ENCODE data around the gene ADAMTS2.
"Not testable (repeated sequence)": the region's sequence is repeated elsewhere in the genome, so short reads cannot be mapped to it uniquely, and the experiment has no call there.

Gene ADAMTS2

GRCh38 chr5:179284751-179285631 lies 60.3 kb downstream of the ADAMTS2 start:
- Mint-ChIP-seq H3K36me3 (ENCODE audit: low read depth) (no peaks in the 10 kb centered on the region), H3K4me1 (ENCODE audit: low read depth) (no peaks in the 10 kb centered on the region), H3K27me3 (ENCODE audit: low read depth) (no peaks in the 10 kb centered on the region), H3K4me3 (no peak overlapping the region), H3K27ac (no peak overlapping the region), H3K9me3 (no peaks in the 10 kb centered on the region)

- not testable (repeated sequence) for H3K4me1 Mint-ChIP-seq (ENCODE audit: low read depth); H3K27me3 Mint-ChIP-seq (ENCODE audit: low read depth); H3K9me3 Mint-ChIP-seq; H3K4me3 Mint-ChIP-seq; H3K27ac Mint-ChIP-seq; H3K36me3 Mint-ChIP-seq (ENCODE audit: low read depth)
These were observed 61.4 kb downstream of the ADAMTS2 start for GRCh38 chr5:179283908-179284307.

GRCh38 chr5:179281694-179282093 lies 63.6 kb downstream of the ADAMTS2 start:
- Mint-ChIP-seq H3K4me3 (no peak overlapping the region), H3K36me3 (ENCODE audit: low read depth) (no peaks in the 10 kb centered on the region), H3K27me3 (ENCODE audit: low read depth) (no peaks in the 10 kb centered on the region), H3K27ac (no peak overlapping the region), H3K4me1 (ENCODE audit: low read depth) (peaks cover 2% of the 10 kb centered on the region), H3K9me3 (no peaks in the 10 kb centered on the region)

GRCh38 chr5:179280095-179280490 lies 65.2 kb downstream of the ADAMTS2 start:
- peaks cover 2% of the 10 kb centered on the region for H3K4me1 Mint-ChIP-seq (ENCODE audit: low read depth)
- no peak overlapping the region for H3K4me3 Mint-ChIP-seq
- no peaks in the 10 kb centered on the region for H3K27me3 Mint-ChIP-seq (ENCODE audit: low read depth)
- no peaks in the 10 kb centered on the region for H3K9me3 Mint-ChIP-seq
- no peak overlapping the region for H3K27ac Mint-ChIP-seq
- no peaks in the 10 kb centered on the region for H3K36me3 Mint-ChIP-seq (ENCODE audit: low read depth)

GRCh38 chr5:179279347-179280094 lies 65.7 kb downstream of the ADAMTS2 start:
- H3K27me3 Mint-ChIP-seq (ENCODE audit: low read depth): no peaks in the 10 kb centered on the region
- no peak overlapping the region for H3K27ac Mint-ChIP-seq
- no peaks in the 10 kb centered on the region for H3K36me3 Mint-ChIP-seq (ENCODE audit: low read depth)
- peaks cover 2% of the 10 kb centered on the region for H3K4me1 Mint-ChIP-seq (ENCODE audit: low read depth)
- H3K9me3 Mint-ChIP-seq: no peaks in the 10 kb centered on the region
- no peak overlapping the region for H3K4me3 Mint-ChIP-seq

GRCh38 chr5:179278546-179278945 lies 66.7 kb downstream of the ADAMTS2 start:
- Mint-ChIP-seq H3K27me3 (ENCODE audit: low read depth) (no peaks in the 10 kb centered on the region), H3K9me3 (no peaks in the 10 kb centered on the region), H3K36me3 (ENCODE audit: low read depth) (no peaks in the 10 kb centered on the region), H3K4me3 (no peak overlapping the region), H3K27ac (no peak overlapping the region), H3K4me1 (ENCODE audit: low read depth) (peaks cover 2% of the 10 kb centered on the region)

GRCh38 chr5:179278119-179278518 lies 67.1 kb downstream of the ADAMTS2 start:
- peaks cover 2% of the 10 kb centered on the region for H3K4me1 Mint-ChIP-seq (ENCODE audit: low read depth)
- H3K27me3 Mint-ChIP-seq (ENCODE audit: low read depth): no peaks in the 10 kb centered on the region
- no peak overlapping the region for H3K4me3 Mint-ChIP-seq
- H3K36me3 Mint-ChIP-seq (ENCODE audit: low read depth): no peaks in the 10 kb centered on the region
- H3K9me3 Mint-ChIP-seq: no peaks in the 10 kb centered on the region
- no peak overlapping the region for H3K27ac Mint-ChIP-seq

GRCh38 chr5:179276838-179277395 lies 68.3 kb downstream of the ADAMTS2 start:
- no peak overlapping the region for H3K27ac Mint-ChIP-seq
- H3K4me1 Mint-ChIP-seq (ENCODE audit: low read depth): peaks cover 2% of the 10 kb centered on the region
- no peak overlapping the region for H3K4me3 Mint-ChIP-seq
- no peaks in the 10 kb centered on the region for H3K36me3 Mint-ChIP-seq (ENCODE audit: low read depth)
- H3K9me3 Mint-ChIP-seq: no peaks in the 10 kb centered on the region
- H3K27me3 Mint-ChIP-seq (ENCODE audit: low read depth): no peaks in the 10 kb centered on the region

GRCh38 chr5:179275941-179276837 lies 69.1 kb downstream of the ADAMTS2 start:
- Mint-ChIP-seq H3K4me1 (ENCODE audit: low read depth) (peaks cover 2% of the 10 kb centered on the region), H3K9me3 (no peaks in the 10 kb centered on the region), H3K27ac (no peak overlapping the region), H3K4me3 (no peak overlapping the region), H3K36me3 (ENCODE audit: low read depth) (no peaks in the 10 kb centered on the region), H3K27me3 (ENCODE audit: low read depth) (no peaks in the 10 kb centered on the region)

GRCh38 chr5:179275381-179275878 lies 69.8 kb downstream of the ADAMTS2 start:
- H3K27ac Mint-ChIP-seq: no peak overlapping the region
- no peaks in the 10 kb centered on the region for H3K36me3 Mint-ChIP-seq (ENCODE audit: low read depth)
- H3K27me3 Mint-ChIP-seq (ENCODE audit: low read depth): no peaks in the 10 kb centered on the region
- H3K4me3 Mint-ChIP-seq: no peak overlapping the region
- H3K4me1 Mint-ChIP-seq (ENCODE audit: low read depth): peaks cover 2% of the 10 kb centered on the region
- no peaks in the 10 kb centered on the region for H3K9me3 Mint-ChIP-seq

GRCh38 chr5:179274321-179275315 lies 70.6 kb downstream of the ADAMTS2 start:
- H3K4me1 Mint-ChIP-seq (ENCODE audit: low read depth): peaks cover 2% of the 10 kb centered on the region
- H3K27me3 Mint-ChIP-seq (ENCODE audit: low read depth): no peaks in the 10 kb centered on the region
- H3K4me3 Mint-ChIP-seq: no peak overlapping the region
- no peaks in the 10 kb centered on the region for H3K36me3 Mint-ChIP-seq (ENCODE audit: low read depth)
- no peak overlapping the region for H3K27ac Mint-ChIP-seq
- no peaks in the 10 kb centered on the region for H3K9me3 Mint-ChIP-seq

GRCh38 chr5:179273441-179274145 lies 71.7 kb downstream of the ADAMTS2 start:
- Mint-ChIP-seq H3K27me3 (ENCODE audit: low read depth) (no peaks in the 10 kb centered on the region), H3K4me1 (ENCODE audit: low read depth) (no peaks in the 10 kb centered on the region), H3K27ac (no peak overlapping the region), H3K36me3 (ENCODE audit: low read depth) (no peaks in the 10 kb centered on the region), H3K4me3 (no peak overlapping the region), H3K9me3 (no peaks in the 10 kb centered on the region)

GRCh38 chr5:179273073-179273435 lies 72.2 kb downstream of the ADAMTS2 start:
- no peaks in the 10 kb centered on the region for H3K4me1 Mint-ChIP-seq (ENCODE audit: low read depth)
- no peaks in the 10 kb centered on the region for H3K36me3 Mint-ChIP-seq (ENCODE audit: low read depth)
- H3K9me3 Mint-ChIP-seq: no peaks in the 10 kb centered on the region
- H3K4me3 Mint-ChIP-seq: no peak overlapping the region
- H3K27ac Mint-ChIP-seq: no peak overlapping the region
- H3K27me3 Mint-ChIP-seq (ENCODE audit: low read depth): no peaks in the 10 kb centered on the region
